C4-2B (cell line): ENCODE measurements around the gene KCNQ5.

Experiments used
- CTCF ChIP-seq: fragments of 450-650 bp; conservative IDR thresholded peaks from 2 replicates; pipeline ENCODE4 v1.5.1; 2017; ENCODE audit warnings: mild to moderate bottlenecking
- ZFX ChIP-seq: fragments of 450-650 bp; IDR thresholded peaks from 2 replicates; pipeline ENCODE4 v1.6.1; 2017

DNA sequence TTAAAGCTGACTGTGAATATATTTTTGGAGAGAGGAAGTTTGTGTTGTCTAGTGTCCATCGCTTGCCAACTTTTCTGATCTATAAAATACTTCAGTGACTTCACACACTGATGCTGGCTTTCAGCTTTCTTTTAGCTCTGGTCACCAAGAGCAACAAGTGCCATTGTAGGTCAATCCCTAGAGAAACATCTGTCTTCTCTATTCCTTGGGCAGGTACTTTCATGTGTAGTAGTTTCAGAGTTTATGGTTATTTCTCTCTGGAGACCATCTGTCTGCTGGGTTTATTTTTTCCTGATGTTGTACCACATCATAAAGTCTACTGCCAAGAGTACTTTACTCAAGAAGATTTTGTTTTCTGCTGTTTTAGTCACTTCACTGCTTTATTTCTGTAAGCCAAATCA lies 353.5 kb downstream of the KCNQ5 start:
- TF ChIP-seq CTCF (no peak), ZFX (no peak)
